Camera-type eye (tissue), 1 donor: ENCODE measurements around the gene GAB3. TPM values are rescaled to one million over a fixed set of nuclear protein-coding genes. Genes with fewer than 3 reads are reported as not detected.

Experiments used
- total RNA-seq: library from RNA; depleted of rRNA; stranded (reverse); fragments of >200 nt; gene quantifications from one replicate; pipeline ENCODE4 v1.2.3, GENCODE V29; 2014

GAB3 gene
- total RNA-seq, result 4.3 TPM

DNA sequence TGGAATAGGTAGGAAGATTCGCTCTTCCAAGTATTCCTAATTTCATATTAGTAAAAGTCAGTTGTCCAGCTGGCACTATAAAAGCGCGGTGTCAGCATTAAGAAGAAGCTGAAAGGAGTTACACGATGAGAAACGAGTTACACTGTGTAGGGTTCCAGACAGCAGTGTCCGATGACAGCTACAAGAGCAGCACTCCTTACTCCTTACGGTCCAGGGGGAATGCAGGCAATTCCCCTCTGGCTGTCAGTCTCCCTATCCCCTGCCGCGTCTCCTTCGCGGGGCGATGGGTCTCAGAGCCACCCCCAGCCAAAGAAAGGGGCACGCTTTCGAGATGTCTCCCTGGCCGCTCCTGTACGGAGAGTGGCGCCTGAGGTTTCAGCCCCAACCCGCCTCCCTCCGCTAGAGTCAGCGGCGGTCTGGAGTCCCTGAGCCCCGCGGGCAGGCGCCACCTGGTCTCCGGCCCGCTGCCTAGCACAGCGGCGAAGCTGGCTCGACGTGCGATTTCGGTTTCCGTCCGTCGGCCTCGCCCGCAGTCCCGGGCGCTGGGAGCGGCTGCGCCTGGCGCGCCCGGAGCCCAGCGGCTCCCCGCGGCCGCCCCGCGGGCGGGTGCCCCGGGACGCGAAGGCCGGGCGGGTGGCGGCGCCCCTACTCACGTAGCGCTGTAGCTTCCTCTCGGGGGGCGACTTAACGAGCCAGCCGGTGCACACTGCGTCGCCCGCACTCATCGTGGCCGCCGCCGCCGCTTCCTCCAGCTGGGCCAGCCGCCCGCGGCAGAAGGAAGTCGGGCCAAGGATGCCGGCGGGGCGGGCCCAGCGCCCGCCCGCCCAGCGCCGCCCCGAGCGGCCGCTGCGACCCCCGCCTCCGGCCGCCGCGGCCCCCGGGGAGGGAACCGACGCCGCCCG, at the start of gene GAB3:
TSS of gene GAB3 (minus strand) at position 777 of the 902 bp plus-strand sequence. CDS start at position 725, 52 bp downstream.

GRCh38 chrX:154762537-154763296, 11.8 kb upstream of the GAB3 start, which contains the start of gene DKC1:
Gene DKC1, plus strand, starts transcription at chrX:154762864. Its CDS starts 102 bp downstream, at chrX:154762966.

GRCh38 chrX:154653413-154653812, 97.5 kb downstream of the GAB3 start, which contains the start of gene CTAG2:
Gene CTAG2, minus strand, starts transcription at chrX:154653579. Its CDS starts 64 bp downstream, at chrX:154653515.

Other genes with a start within 250 kb of the GAB3 start
- 24.8 TPM for gene FAM3A, start 234.8 kb downstream of the GAB3 start, total RNA-seq
- gene G6PD, start 204.2 kb downstream of the GAB3 start, total RNA-seq, result 33.1 TPM
- 13.2 TPM for gene IKBKG, start 203.5 kb downstream of the GAB3 start, total RNA-seq
- not detected for gene CTAG1A, start 165.9 kb downstream of the GAB3 start, total RNA-seq
- gene CTAG1B, start 131.8 kb downstream of the GAB3 start, total RNA-seq, result not detected
- not detected for gene CTAG2, start 97.5 kb downstream of the GAB3 start, total RNA-seq
- 41.2 TPM for gene DKC1, start 11.8 kb upstream of the GAB3 start, total RNA-seq
- 22.2 TPM for gene MPP1, start 54.4 kb upstream of the GAB3 start, total RNA-seq
- gene SMIM9, start 83.6 kb upstream of the GAB3 start, total RNA-seq, result not detected
- 3.1 TPM for gene F8A1, start 135.3 kb upstream of the GAB3 start, total RNA-seq